HepG2 (cell line): Measurements from ENCODE around the gene HDAC5. TPM values are rescaled to one million over a fixed set of nuclear protein-coding genes. Genes with fewer than 3 reads are reported as not detected.

Experiments used
- ATRX ChIP-seq: sonication (generic); formaldehyde crosslinking; IDR thresholded peaks from 2 replicates; pipeline ENCODE4 v1.4.0; 2020; ENCODE audit warnings: missing genetic modification reagents, borderline replicate concordance
- BCL6 ChIP-seq: IDR thresholded peaks from 2 replicates; pipeline ENCODE4 v1.6.1; 2016; ENCODE audit warnings: missing genetic modification reagents, missing compliant biosample characterization
- CEBPG ChIP-seq: IDR thresholded peaks from 2 replicates; pipeline ENCODE4 v1.6.1; 2016
- CREM ChIP-seq, 2 experiments: sonication (generic) in 1 of 2; formaldehyde crosslinking in 1 of 2; IDR thresholded peaks; 2 replicates each; pipeline versions ENCODE4 v1.4.0 to v1.6.1; 2016 to 2020; ENCODE audit warnings: antibody characterized with exemption in 1 of 2, mild to moderate bottlenecking in 1 of 2, missing genetic modification reagents in 1 of 2
- DMAP1 ChIP-seq: IDR thresholded peaks from 2 replicates; pipeline ENCODE4 v1.6.1; 2016
- DRAP1 ChIP-seq: IDR thresholded peaks from 2 replicates; pipeline ENCODE4 v1.6.1; 2016; ENCODE audit warnings: missing genetic modification reagents, missing compliant biosample characterization
- FOSL2 ChIP-seq: sonication (generic); formaldehyde crosslinking; IDR thresholded peaks from 2 replicates; pipeline ENCODE4 v1.4.0; 2020; ENCODE audit warnings: missing genetic modification reagents
- FOXC1 ChIP-seq: sonication (generic); formaldehyde crosslinking; IDR thresholded peaks from 2 replicates; pipeline ENCODE4 v1.8.0; 2022; ENCODE audit warnings: mild to moderate bottlenecking, missing genetic modification reagents, borderline replicate concordance
- GATAD1 ChIP-seq: IDR thresholded peaks from 2 replicates; pipeline ENCODE4 v1.6.1; 2016; ENCODE audit warnings: missing genetic modification reagents, missing compliant biosample characterization
- GPN1 ChIP-seq: sonication (generic); formaldehyde crosslinking; IDR thresholded peaks from 2 replicates; pipeline ENCODE4 v1.5.1; 2020; ENCODE audit warnings: missing genetic modification reagents, borderline replicate concordance
- IRF1 ChIP-seq: sonication (generic); formaldehyde crosslinking; IDR thresholded peaks from 2 replicates; pipeline ENCODE4 v1.4.0; 2020; ENCODE audit warnings: low read depth, mild to moderate bottlenecking, missing genetic modification reagents
- IRF9 ChIP-seq: sonication (generic); formaldehyde crosslinking; IDR thresholded peaks from 2 replicates; pipeline ENCODE4 v1.8.0; 2022; ENCODE audit warnings: missing genetic modification reagents, mild to moderate bottlenecking, borderline replicate concordance
- KAT8 ChIP-seq: IDR thresholded peaks from 2 replicates; pipeline ENCODE4 v1.6.1; 2016; ENCODE audit warnings: missing genetic modification reagents, missing compliant biosample characterization
- LCORL ChIP-seq, 2 experiments: fragments of 450-650 bp in 1 of 2; sonication (generic) in 1 of 2; formaldehyde crosslinking in 1 of 2; IDR thresholded peaks; 2 replicates each; pipeline versions ENCODE4 v1.5.0 to v1.6.1; 2017 to 2020; ENCODE audit warnings: antibody characterized with exemption in 1 of 2, missing genetic modification reagents in 1 of 2
- MEIS1 ChIP-seq: sonication (generic); formaldehyde crosslinking; IDR thresholded peaks from 2 replicates; pipeline ENCODE4 v1.9.0; 2021; ENCODE audit warnings: mild to moderate bottlenecking, missing genetic modification reagents, moderate library complexity, borderline replicate concordance
- MXD4 ChIP-seq: IDR thresholded peaks from 2 replicates; pipeline ENCODE4 v1.6.1; 2016; ENCODE audit warnings: mild to moderate bottlenecking, missing biosample characterization, missing genetic modification reagents
- NFYC ChIP-seq: IDR thresholded peaks from 2 replicates; pipeline ENCODE4 v1.6.1; 2016; ENCODE audit warnings: missing genetic modification reagents, missing compliant biosample characterization
- POGK ChIP-seq: sonication (generic); formaldehyde crosslinking; conservative IDR thresholded peaks from 2 replicates; pipeline ENCODE4 v1.8.0; 2022; ENCODE audit warnings: mild to moderate bottlenecking, moderate library complexity, missing genetic modification reagents
- SNAPC2 ChIP-seq: sonication (generic); formaldehyde crosslinking; IDR thresholded peaks from 2 replicates; pipeline ENCODE4 v1.8.1; 2022; ENCODE audit warnings: mild to moderate bottlenecking, missing genetic modification reagents
- ZFAT ChIP-seq: sonication (generic); formaldehyde crosslinking; conservative IDR thresholded peaks from 2 replicates; pipeline ENCODE4 v1.8.1; 2023; ENCODE audit warnings: missing genetic modification reagents, inconsistent platforms
- ZFP36L1 ChIP-seq: sonication (generic); formaldehyde crosslinking; IDR thresholded peaks from 2 replicates; pipeline ENCODE4 v1.8.0; 2022; ENCODE audit warnings: mild to moderate bottlenecking, missing genetic modification reagents, moderate library complexity
- ZNF792 ChIP-seq: IDR thresholded peaks from 2 replicates; pipeline ENCODE4 v1.6.1; 2016
- ZXDC ChIP-seq: sonication (generic); formaldehyde crosslinking; IDR thresholded peaks from 2 replicates; pipeline ENCODE4 v1.5.0; 2020; ENCODE audit warnings: mild to moderate bottlenecking, missing genetic modification reagents
- polyA plus RNA-seq, 8 experiments: library from polyadenylated mRNA; depleted of rRNA in 3 of 8; stranded (reverse) in 7 of 8; unstranded in 1 of 8; fragments of >200 nt; fragmentation: Illumina TruSeq in 4 of 8; extraction: Trizol in 4 of 8; gene quantifications; 2 replicates each; pipeline versions ENCODE4 v1.2.1 to v1.2.3, GENCODE V29; 2011 to 2016; ENCODE audit warnings: low read depth in 4 of 8, missing spikeins in 1 of 8, mixed read lengths in 1 of 8; ENCODE audit not compliant: insufficient read depth in 1 of 8
- total RNA-seq, 5 experiments: library from RNA; depleted of rRNA; stranded (reverse); fragments of >200 nt; fragmentation: Illumina TruSeq; extraction: Trizol; gene quantifications; 2 replicates each; pipeline ENCODE4 v1.2.3, GENCODE V29; 2016; ENCODE audit warnings: low read depth in 1 of 5

HDAC5 gene
- total and polyA plus RNA-seq, 2 of the 13 experiments (the other 11 are each of a cell fraction or from before 2014, with no cell fraction given): 46.4 to 85.4 TPM

- no peak for TF ChIP-seq GPN1
- TF ChIP-seq ATRX (CRISPR knock-in tag): no peak
- peak; percentile 99 for TF ChIP-seq FOSL2
- no peak for TF ChIP-seq FOXC1
- TF ChIP-seq ZFAT (CRISPR knock-in tag): no peak
- TF ChIP-seq DMAP1 (CRISPR knock-in tag): 0 out of 2 replicates have a peak, but pooled peaks have one; percentile 17
- peak; percentile 66; the same call in 1 of the 2 replicates for TF ChIP-seq KAT8
- TF ChIP-seq ZXDC (CRISPR knock-in tag): no peak
- TF ChIP-seq IRF9 (CRISPR knock-in tag): no peak
- TF ChIP-seq ZNF792 (CRISPR knock-in tag): peak; percentile 70
- TF ChIP-seq GATAD1: peak; percentile 49; the same call in 1 of the 2 replicates
- TF ChIP-seq MXD4 (CRISPR knock-in tag): peak; percentile 72; the same call in 1 of the 2 replicates
- TF ChIP-seq BCL6 (CRISPR knock-in tag): 0 out of 2 replicates have a peak, but pooled peaks have one; percentile 6
- no peak for TF ChIP-seq SNAPC2
- peak; percentile 61 for TF ChIP-seq MEIS1 (CRISPR knock-in tag)
- peak; percentile 45; the same call in 1 of the 2 replicates for TF ChIP-seq NFYC
- peak; percentile 44 for TF ChIP-seq CREM (IDR thresholded peaks at IDR 0.05)
- no peak for TF ChIP-seq CREM (CRISPR knock-in tag; IDR thresholded peaks at IDR 0.05)
- TF ChIP-seq IRF1 (CRISPR knock-in tag): peak; percentile 87; the same call in 1 of the 2 replicates
- peak; percentile 71; the same call in 1 of the 2 replicates for TF ChIP-seq ZFP36L1 (CRISPR knock-in tag)
- TF ChIP-seq LCORL (IDR thresholded peaks at IDR 0.05): no peak
- TF ChIP-seq LCORL (CRISPR knock-in tag; IDR thresholded peaks at IDR 0.05): no peak; the same call in 1 of the 2 replicates
- TF ChIP-seq DRAP1 (CRISPR knock-in tag): peak; percentile 70; the same call in 1 of the 2 replicates
- no peak for TF ChIP-seq POGK (CRISPR knock-in tag)
- 0 out of 2 replicates have a peak, but pooled peaks have one; percentile 6 for TF ChIP-seq CEBPG (CRISPR knock-in tag)
These were observed 14.7 kb upstream of the HDAC5 start (continued) for GRCh38 chr17:44137891-44138709.
